Endodermal cell (in vitro differentiated cells): ENCODE data around the gene DEFB112. TPM values are rescaled to one million over a fixed set of nuclear protein-coding genes. Genes with fewer than 3 reads are reported as not detected.

Experiments used
- DNase-seq: peaks from one replicate; pipeline ENCODE4 v3.0.0-alpha.2; 2017
- H3K27ac ChIP-seq: 2 replicates; pipeline ENCODE4 v1.5.1; 2013; ENCODE audit warnings: mild to moderate bottlenecking, low read depth, low read length, moderate library complexity
- H3K27me3 ChIP-seq: 2 replicates; pipeline ENCODE4 v1.6.1; 2013; ENCODE audit warnings: mild to moderate bottlenecking, low read length, moderate library complexity; ENCODE audit not compliant: insufficient read depth, control insufficient read depth, poor library complexity, severe bottlenecking
- H3K36me3 ChIP-seq: 2 replicates; pipeline ENCODE4 v1.7.0; 2013; ENCODE audit warnings: mild to moderate bottlenecking, low read length, moderate library complexity; ENCODE audit not compliant: control insufficient read depth, insufficient read depth
- H3K4me1 ChIP-seq: one replicate; pipeline ENCODE4 v1.7.0; 2013; ENCODE audit warnings: low read length; ENCODE audit not compliant: control insufficient read depth, insufficient read depth
- H3K4me3 ChIP-seq: 2 replicates; pipeline ENCODE4 v1.5.1; 2013; ENCODE audit warnings: mild to moderate bottlenecking, low read length, moderate library complexity
- H3K9ac ChIP-seq: 2 replicates; pipeline ENCODE4 v1.6.1; 2013; ENCODE audit warnings: mild to moderate bottlenecking, low read length, moderate library complexity; ENCODE audit not compliant: poor library complexity, severe bottlenecking; ENCODE audit errors: extremely low read depth
- H3K9me3 ChIP-seq: 2 replicates; pipeline ENCODE4 v1.6.1; 2013; ENCODE audit warnings: mild to moderate bottlenecking, low read length, moderate library complexity; ENCODE audit not compliant: control insufficient read depth
- H3K27ac Mint-ChIP-seq: 2 replicates; pipeline ENCODE4 v1.8.0; 2020; ENCODE audit warnings: mixed read lengths
- H3K27me3 Mint-ChIP-seq: 2 replicates; pipeline ENCODE4 v1.8.0; 2021; ENCODE audit warnings: mild to moderate bottlenecking, mixed read lengths; ENCODE audit not compliant: insufficient read depth
- H3K36me3 Mint-ChIP-seq: 2 replicates; pipeline ENCODE4 v1.8.0; 2020; ENCODE audit warnings: low read depth, mixed read lengths
- H3K4me1 Mint-ChIP-seq: 2 replicates; pipeline ENCODE4 v1.8.0; 2020; ENCODE audit warnings: mixed read lengths
- H3K4me3 Mint-ChIP-seq: 2 replicates; pipeline ENCODE4 v1.8.0; 2020; ENCODE audit warnings: mild to moderate bottlenecking, moderate library complexity, mixed read lengths
- H3K9me3 Mint-ChIP-seq: 2 replicates; pipeline ENCODE4 v1.8.0; 2020; ENCODE audit warnings: mild to moderate bottlenecking, mixed read lengths
- WGBS, 2 experiments: methylation state at CpG; one replicate each; pipeline versions ENCODE4 v1.1.5 to v1.1.7; 2013; ENCODE audit warnings: missing lambda C conversion rate in 2 of 2, mixed read lengths in 1 of 2; ENCODE audit not compliant: insufficient coverage in 1 of 2, insufficient read length in 1 of 2; 5-methylcytosine and 5-hydroxymethylcytosine counted together
- long read RNA-seq, 4 experiments: library from polyadenylated mRNA in 2 of 4; library from RNA in 1 of 4; library from capped mRNA in 1 of 4; stranded (forward) in 3 of 4; unstranded in 1 of 4; transcript quantifications; one replicate each; pipeline ENCODE4 v2.0.0, GENCODE V29; 2020 to 2021; ENCODE audit warnings: inconsistent platforms in 1 of 4
- polyA plus RNA-seq, 2 experiments: library from polyadenylated mRNA; stranded (reverse); fragments of 50-300 nt; gene quantifications; one replicate each; pipeline ENCODE4 v1.2.3, GENCODE V29; 2013
- total RNA-seq, 2 donors: library from RNA; stranded (reverse); fragmentation: NEBNext Ultra II Directional in 1 of 2; extraction: Animal tissue kit (Norgen Biotek cat#: 25700) in 1 of 2; gene quantifications; 2 replicates in 1 of 2; 3 replicates in 1 of 2; pipeline ENCODE4 v1.2.1, GENCODE V29; 2021
- TF ChIP-seq, protein P1 (sequence below): fragments of 200-600 bp; sonication (generic); conservative IDR thresholded peaks from 2 replicates; pipeline ENCODE4 v1.5.0; 2021; ENCODE audit warnings: antibody characterized with exemption, mild to moderate bottlenecking

DEFB112 gene, protein sequence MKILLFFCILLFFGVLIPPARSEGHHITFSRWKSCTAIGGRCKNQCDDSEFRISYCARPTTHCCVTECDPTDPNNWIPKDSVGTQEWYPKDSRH
- not detected for total RNA-seq
- not detected for polyA plus RNA-seq (2013, experiment 1 of 2)
- not detected for polyA plus RNA-seq (2013, experiment 2 of 2)
- long read RNA-seq, experiment 1, result 0 reads
- long read RNA-seq, experiment 2, result 0 reads
- long read RNA-seq, experiment 3, result 0 reads
- long read RNA-seq, experiment 4, partial matches to known transcripts, result 0 of 1 reads
- long read RNA-seq, experiment 4, other reads (novel, unspliced or antisense), result 1 of 1 reads

DNA sequence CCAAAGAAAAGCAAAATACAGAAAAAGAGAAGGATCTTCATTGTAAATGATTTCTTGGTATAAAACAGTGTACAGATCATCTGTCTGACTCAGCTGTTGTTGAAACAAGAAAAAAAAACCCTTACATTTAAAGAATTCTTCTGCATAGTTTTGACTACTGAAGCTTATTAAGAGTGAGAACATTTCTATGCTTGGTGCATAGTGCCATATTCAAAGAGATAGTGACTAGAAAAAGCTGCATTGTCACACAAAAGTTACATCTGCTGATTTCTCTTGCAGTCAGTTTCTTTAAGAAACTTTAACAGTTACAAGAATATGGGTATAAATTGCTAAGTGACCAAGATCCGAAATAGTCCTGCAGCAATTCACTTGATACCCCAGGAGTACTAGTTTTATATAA, at the start of gene DEFB112:
DEFB112 (minus strand) TSS at position 101 of the 400 bp plus-strand sequence; CDS start at position 41, 60 bp downstream.
- no peaks in the 10 kb centered on the region for H3K36me3 Mint-ChIP-seq
- H3K4me1 Mint-ChIP-seq, result no peaks in the 10 kb centered on the region
- no peaks in the 10 kb centered on the region for H3K27me3 Mint-ChIP-seq
- Histone ChIP-seq H3K27me3 (no peaks in the 10 kb centered on the region), H3K4me1 (no peaks in the 10 kb centered on the region), H3K27ac (no peak within 1 kb of the TSS), H3K36me3 (no peaks in the 10 kb centered on the region), H3K4me3 (no peak within 1 kb of the TSS), H3K9ac (no peak within 1 kb of the TSS), H3K9me3 (no peaks in the 10 kb centered on the region)
- no peak within 1 kb of the TSS for H3K4me3 Mint-ChIP-seq
- TF ChIP-seq, protein P1, sequence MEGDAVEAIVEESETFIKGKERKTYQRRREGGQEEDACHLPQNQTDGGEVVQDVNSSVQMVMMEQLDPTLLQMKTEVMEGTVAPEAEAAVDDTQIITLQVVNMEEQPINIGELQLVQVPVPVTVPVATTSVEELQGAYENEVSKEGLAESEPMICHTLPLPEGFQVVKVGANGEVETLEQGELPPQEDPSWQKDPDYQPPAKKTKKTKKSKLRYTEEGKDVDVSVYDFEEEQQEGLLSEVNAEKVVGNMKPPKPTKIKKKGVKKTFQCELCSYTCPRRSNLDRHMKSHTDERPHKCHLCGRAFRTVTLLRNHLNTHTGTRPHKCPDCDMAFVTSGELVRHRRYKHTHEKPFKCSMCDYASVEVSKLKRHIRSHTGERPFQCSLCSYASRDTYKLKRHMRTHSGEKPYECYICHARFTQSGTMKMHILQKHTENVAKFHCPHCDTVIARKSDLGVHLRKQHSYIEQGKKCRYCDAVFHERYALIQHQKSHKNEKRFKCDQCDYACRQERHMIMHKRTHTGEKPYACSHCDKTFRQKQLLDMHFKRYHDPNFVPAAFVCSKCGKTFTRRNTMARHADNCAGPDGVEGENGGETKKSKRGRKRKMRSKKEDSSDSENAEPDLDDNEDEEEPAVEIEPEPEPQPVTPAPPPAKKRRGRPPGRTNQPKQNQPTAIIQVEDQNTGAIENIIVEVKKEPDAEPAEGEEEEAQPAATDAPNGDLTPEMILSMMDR, result no peak
- H3K9me3 Mint-ChIP-seq, result no peaks in the 10 kb centered on the region
- DNase-seq, result no peak
- no peak within 1 kb of the TSS for H3K27ac Mint-ChIP-seq
- WGBS, 2 experiments, result 80 to 86% methylated on average over 1 of the region's 1 CpG

DNA sequence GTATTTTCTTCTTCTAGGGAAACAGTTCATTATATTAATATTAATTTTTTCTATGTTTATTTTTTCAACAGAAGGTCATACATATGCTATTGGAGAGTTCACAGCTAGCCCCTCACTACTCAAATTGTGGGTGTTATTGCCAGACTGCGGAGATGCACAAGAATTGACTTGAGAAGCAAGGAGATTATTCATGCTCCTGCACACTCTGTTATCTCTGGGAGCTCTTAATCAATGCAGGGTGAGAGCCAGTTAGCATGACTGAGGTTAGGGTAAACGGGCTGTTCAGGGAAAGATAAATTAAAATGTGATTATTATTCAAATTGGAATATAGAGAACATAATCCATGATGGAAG, 48.9 kb upstream of the DEFB112 start:
- H3K9me3 Mint-ChIP-seq, result no peaks in the 10 kb centered on the region

DNA sequence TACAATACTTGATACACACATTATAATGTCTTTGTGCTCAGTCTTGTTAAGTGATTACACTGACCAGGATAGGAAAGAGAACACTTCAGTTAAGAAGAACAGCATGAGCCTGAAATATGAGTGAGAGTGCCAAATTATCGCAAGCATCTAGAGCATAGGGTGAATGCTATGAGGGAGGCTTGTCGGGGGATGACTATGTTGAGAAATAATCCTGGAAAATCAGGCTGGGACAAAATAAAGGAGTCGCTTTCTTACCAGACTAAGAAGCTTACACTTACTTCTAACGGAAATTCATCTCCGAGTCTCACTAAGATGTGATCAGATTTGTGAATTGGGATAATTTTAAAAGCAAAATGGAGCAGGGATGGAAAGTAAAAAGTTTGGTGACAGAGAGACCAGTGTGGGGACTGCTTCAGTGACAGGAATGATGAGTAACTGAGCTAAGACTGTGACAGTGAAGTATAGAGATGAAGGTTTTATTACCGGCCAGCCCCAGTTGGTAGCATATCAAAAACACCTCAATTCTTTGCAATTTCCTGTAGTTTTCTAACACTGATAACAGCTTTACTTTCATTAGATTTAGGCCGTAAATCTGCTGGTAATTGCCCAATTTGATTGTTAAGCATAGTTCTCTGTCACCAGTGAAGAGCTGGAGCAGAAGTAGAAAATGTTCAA, 48.4 kb upstream of the DEFB112 start:
- Histone ChIP-seq H3K4me1 (no peaks in the 10 kb centered on the region), H3K27me3 (no peaks in the 10 kb centered on the region), H3K9me3 (no peaks in the 10 kb centered on the region), H3K36me3 (no peaks in the 10 kb centered on the region), H3K4me3 (no peak overlapping the region), H3K9ac (no peak overlapping the region), H3K27ac (no peak overlapping the region)
- H3K4me1 Mint-ChIP-seq, result peaks cover 13% of the 10 kb centered on the region
- H3K36me3 Mint-ChIP-seq, result no peaks in the 10 kb centered on the region
- H3K27ac Mint-ChIP-seq, result no peak overlapping the region
- no peak overlapping the region for H3K4me3 Mint-ChIP-seq
- no peaks in the 10 kb centered on the region for H3K27me3 Mint-ChIP-seq
- DNase-seq, result no peak
- TF ChIP-seq, protein P1, result no peak
- 87 to 90% methylated on average over 5 to 7 of the region's 7 CpGs for WGBS, 2 experiments
- no peaks in the 10 kb centered on the region for H3K9me3 Mint-ChIP-seq

More for the DNA sequence above, 48.9 kb upstream of the DEFB112 start:
- DNase-seq, result no peak
- Mint-ChIP-seq H3K4me1 (peaks cover 13% of the 10 kb centered on the region), H3K36me3 (no peaks in the 10 kb centered on the region), H3K4me3 (no peak overlapping the region), H3K27ac (no peak overlapping the region), H3K27me3 (no peaks in the 10 kb centered on the region)
- no peaks in the 10 kb centered on the region for H3K4me1 ChIP-seq
- WGBS, 2 experiments, result 94% methylated on average over 2 of the region's 2 CpGs; no CpG with 5 or more reads in 1 of the 2 experiments
- no peak overlapping the region for H3K27ac ChIP-seq
- no peak overlapping the region for H3K4me3 ChIP-seq
- no peaks in the 10 kb centered on the region for H3K9me3 ChIP-seq
- no peak overlapping the region for H3K9ac ChIP-seq
- H3K36me3 ChIP-seq, result no peaks in the 10 kb centered on the region
- no peaks in the 10 kb centered on the region for H3K27me3 ChIP-seq
- TF ChIP-seq, protein P1, result no peak
